ENCODE data around the gene RNASE12. TPM values are rescaled to one million over a fixed set of nuclear protein-coding genes. Genes with fewer than 3 reads are reported as not detected.

The RNASE12 gene
- total RNA-seq, 1 donor from 2014 or later: not detected

Other genes starting within 250 kb of the RNASE12 start
- gene PARP2, start 247.7 kb downstream of the RNASE12 start, total RNA-seq: 9.0 and 14.1 TPM in 2 replicates
- 16.6 and 28.2 TPM in 2 replicates for gene TEP1, start 177.9 kb downstream of the RNASE12 start, total RNA-seq
- gene KLHL33, start 155.2 kb downstream of the RNASE12 start, total RNA-seq: under 0.01 and 0.04 TPM in 2 replicates
- gene OSGEP, start 136.6 kb downstream of the RNASE12 start, total RNA-seq: 38.4 and 42.6 TPM in 2 replicates
- gene APEX1, start 136.2 kb downstream of the RNASE12 start, total RNA-seq: 128 and 143 TPM in 2 replicates
- 21.0 and 22.0 TPM in 2 replicates for gene PIP4P1, start 129.9 kb downstream of the RNASE12 start, total RNA-seq
- gene PNP, start 122.0 kb downstream of the RNASE12 start, total RNA-seq: 219 and 286 TPM in 2 replicates
- gene RNASE10, start 85.8 kb downstream of the RNASE12 start, total RNA-seq: 0.33 TPM in 1 of 2 replicates, not detected in the other
- not detected in 2 replicates for gene RNASE9, start 30.3 kb downstream of the RNASE12 start, total RNA-seq
- not detected in 2 replicates for gene RNASE11, start 3.4 kb downstream of the RNASE12 start, total RNA-seq
- gene OR6S1, start 50.3 kb upstream of the RNASE12 start, total RNA-seq: not detected in 2 replicates
- 4.2 and 18.6 TPM in 2 replicates for gene RNASE4, start 93.2 kb upstream of the RNASE12 start, total RNA-seq
- 4.2 and 6.9 TPM in 2 replicates for gene ANG, start 97.4 kb upstream of the RNASE12 start, total RNA-seq
- gene EDDM3A, start 154.5 kb upstream of the RNASE12 start, total RNA-seq: not detected in 2 replicates
- gene EDDM3B, start 177.0 kb upstream of the RNASE12 start, total RNA-seq: not detected in 2 replicates
- 0.07 TPM in 1 of 2 replicates, not detected in the other for gene RNASE6, start 189.9 kb upstream of the RNASE12 start, total RNA-seq
- gene RNASE1, start 211.5 kb upstream of the RNASE12 start, total RNA-seq: 75.5 and 99.7 TPM in 2 replicates